NCI-H1436 (cell line): ENCODE data around the gene P3H1.

Source experiments
- DNase-seq: peaks from one replicate; lab custom pipeline; 2025; lab: John Stamatoyannopoulos, UW

P3H1 gene

DNA sequence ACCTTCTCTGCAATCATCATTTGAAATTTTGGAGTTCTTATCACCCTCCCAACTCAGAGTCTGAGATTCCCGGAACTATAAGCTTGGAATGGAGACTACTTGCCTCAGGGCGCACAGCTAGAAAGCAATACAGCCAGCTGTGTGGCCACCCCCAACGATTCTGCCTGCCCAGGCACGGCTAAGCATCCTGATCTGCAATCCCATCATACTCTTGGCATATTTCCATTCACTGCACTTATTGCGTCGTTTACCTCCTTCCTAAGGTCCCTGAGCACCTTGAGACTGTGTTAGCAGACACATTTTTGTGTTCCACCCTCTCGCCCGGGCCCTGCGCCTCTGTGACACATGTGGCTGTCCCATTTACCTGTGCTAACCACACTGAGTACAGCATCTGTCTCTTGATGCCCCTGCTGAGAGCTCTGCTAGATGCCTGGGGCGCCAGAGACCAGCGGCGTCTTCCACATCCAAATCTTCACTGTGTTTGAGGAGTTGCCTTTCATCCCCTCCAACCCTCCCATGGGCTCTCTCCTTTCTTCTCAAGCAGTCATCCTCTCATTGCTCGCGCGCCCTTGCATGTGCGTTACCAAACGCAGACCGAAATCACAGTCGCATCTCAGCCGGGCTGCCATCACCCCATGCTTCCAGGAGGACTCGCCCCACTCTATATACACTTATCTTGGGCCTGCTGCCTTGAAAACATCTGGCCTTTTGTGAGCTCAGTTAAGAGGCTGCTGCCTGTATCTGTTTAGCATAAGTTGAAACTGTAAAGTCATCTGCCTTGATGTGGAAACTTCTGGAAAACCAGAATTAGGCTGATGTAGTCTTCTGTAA, 23.3 kb downstream of the P3H1 start:
- DNase-seq = no peak

GRCh38 chr1:42742617-42743316, 24.1 kb downstream of the P3H1 start:
- no peak for DNase-seq

DNA sequence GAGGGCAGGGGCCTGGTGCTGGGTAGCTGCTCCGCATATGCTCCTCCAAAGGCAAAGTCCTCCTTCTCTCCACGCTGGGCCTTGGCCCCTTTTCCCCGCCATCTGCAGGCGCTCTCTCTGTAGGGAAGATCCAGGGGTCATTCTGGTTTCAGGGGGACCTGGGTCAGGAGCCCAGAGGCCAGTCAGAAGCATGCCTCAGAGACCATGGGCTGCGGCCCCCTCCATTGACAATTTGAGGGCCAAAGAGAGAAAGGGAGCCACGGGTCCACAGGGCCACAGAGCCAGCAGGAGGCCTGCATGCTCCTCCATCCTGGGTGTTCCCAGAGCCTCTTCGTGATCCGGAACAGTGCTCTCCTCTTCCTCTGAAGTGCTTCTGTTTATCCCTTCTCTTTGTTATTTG, 24.7 kb downstream of the P3H1 start:
- DNase-seq = no peak

GRCh38 chr1:42741706-42742105, 25.1 kb downstream of the P3H1 start:
- DNase-seq = no peak

GRCh38 chr1:42740851-42741580, 25.8 kb downstream of the P3H1 start:
- DNase-seq = no peak

GRCh38 chr1:42739753-42740700, 26.8 kb downstream of the P3H1 start, which contains the start of gene CLDN19:
CLDN19 (minus strand) TSS chr1:42740236; CDS start chr1:42740063, 173 bp downstream.
- DNase-seq = no peak

DNA sequence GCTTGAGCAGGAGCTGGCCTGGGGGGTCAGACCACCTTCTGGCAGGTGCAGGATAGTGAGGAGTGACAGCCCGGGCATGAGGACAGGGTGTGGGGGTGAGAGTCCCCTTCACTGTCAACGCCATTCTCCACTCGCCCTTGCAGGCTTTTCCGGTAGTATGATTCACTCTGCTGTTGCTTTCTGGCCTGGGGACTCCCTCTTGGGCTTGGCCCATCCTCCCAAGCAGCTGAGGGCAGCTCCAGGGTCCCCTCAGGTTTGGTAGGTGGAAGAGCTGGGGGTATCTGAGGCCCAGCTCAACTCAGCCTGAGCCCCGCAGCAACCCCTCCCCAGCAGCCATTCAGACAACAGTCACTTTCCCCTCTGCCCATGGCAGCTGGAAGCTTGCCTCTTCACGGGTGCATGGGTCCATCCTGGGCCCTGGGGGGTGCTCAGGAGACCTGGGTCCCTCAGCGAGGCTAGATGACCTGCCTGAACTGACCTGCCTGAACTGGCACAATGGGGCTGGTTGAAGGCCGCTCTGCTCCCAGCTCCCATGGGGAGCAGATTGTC, 28.1 kb downstream of the P3H1 start:
- no peak for DNase-seq

DNA sequence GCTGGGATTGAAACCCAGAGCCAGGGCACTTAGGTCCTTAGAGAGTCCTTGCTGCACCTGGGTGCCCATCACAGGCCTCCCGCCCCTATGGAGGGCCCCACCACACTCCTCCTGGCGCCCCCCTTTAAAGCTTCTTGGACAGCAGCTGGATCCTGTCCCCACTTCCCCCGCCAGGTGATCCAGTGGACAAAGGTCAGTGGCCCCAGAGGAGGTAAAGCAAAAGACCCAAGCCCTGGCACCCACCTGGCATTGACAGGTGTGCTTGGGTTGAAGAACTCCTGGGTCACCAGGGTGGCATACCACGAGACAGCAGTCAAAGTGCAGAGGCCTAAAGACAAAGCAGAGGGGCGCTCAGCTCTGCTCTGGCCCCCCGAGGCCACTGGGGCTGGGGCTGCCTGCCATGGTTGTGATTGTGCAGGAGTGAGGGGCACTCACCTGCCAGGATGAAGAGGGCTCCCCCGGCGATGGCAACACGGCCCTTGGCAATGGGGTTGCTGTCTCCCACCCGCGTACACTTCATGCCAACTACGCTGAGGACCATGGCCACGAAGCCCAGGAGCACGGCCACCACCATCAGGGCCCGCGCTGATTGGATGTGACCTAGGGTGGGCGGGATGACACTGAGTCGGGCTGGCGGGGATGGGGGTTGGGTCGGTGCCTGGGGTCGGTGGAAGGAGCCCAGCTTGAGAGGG, 28.7 kb downstream of the P3H1 start:
- no peak for DNase-seq

DNA sequence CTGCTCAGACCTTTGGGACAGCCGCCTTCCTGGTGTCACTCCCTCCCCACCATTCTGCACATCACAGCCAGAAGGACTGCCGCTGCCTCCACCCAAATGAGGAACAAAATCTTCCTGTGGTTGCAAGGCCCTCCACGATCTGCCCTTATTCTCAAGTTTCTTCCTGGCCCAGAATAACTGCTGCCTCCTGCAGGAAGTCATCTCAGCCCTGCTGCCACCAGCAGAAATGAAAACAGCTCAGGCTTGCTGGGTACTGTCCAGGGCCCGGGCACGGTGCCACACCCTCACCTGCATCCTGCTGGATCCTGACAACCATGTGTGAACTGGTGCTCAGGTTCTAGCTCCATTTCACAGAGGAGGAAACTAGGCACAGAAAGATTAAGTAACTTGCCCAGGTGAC, 29.6 kb downstream of the P3H1 start:
- no peak for DNase-seq

- DNase-seq = no peak
These were observed 30.1 kb downstream of the P3H1 start for GRCh38 chr1:42736571-42737200.

DNA sequence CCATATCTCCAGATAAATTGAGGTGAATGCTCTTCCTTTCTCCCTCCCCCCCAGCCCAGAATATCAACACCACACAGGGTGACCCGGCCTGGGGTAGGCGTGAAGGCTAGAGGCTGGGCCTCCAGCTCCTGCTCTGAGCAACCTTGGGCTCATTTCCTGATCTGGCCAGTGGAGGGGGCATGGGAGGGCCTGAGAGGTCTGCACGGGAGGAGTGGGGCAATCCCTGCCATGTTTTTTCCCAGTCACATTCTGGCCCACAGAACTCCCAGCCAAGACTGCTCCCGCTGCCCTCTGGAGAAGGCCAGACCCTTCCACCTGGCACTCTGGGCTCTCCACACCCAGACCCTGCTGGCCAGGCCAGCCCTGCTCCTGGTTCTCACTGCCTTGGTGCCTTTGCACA, 30.7 kb downstream of the P3H1 start:
- DNase-seq = no peak

GRCh38 chr1:42735477-42736105, 31.2 kb downstream of the P3H1 start:
- peak; percentile 9 for DNase-seq

DNA sequence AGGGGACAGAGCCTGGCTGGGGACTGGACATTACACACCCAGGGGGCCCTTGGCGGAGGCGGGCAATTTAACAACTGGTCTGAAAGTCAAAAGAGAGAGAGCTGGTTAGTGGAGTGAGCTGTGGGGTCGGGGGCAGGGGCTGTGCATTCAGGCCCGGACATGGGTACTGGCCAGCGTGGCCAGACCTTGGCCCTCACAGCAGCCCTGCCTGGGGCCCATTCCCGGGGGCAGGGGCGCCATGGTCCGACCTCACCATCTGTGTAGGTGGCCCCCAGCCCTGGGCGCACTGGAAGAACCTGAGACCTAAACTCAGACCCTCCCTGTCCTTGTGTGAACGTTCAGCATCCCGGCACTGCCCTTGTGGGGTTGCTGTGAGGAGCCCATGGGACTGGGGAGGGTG, 31.8 kb downstream of the P3H1 start:
- no peak for DNase-seq

DNA sequence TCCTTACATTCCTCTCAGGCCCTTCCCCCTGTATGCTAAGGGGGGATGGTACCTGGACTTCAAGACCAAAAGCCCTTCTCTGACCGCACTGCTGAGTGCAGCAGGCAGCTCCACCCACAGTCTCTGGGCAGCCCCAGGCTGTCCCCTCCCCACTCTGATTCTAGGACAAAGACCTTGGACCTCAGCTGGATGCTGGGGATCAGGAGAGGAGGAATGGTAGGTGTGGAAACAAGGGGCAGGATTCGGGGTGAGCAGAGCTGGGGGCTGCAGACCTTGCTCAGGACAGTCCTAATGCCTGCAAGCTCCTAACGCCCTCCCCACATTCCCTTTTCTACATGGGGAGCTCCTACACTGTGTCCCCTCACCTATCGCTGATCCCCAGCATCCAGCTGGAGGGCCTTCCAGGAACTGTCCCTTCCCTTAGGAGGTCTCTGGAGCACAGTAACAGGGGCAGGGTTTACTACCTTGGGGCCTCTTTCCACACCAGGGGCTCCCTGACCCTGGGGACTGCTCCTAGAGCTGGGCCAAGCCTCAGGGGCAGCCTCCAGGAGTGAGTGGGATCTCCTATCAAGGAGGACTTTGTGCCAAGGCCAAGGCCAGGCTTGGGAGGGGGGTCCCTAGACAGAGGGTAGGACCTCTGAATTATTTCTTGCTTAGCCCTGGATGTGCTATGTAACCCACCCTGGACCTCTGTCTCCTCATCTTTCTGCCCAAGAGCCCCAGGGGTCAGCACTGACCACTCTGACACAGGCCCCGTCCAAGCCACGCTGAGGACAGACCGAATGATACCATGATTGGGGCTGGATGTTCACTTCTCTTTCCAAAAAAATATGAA, 32.4 kb downstream of the P3H1 start:
- no peak for DNase-seq

DNA sequence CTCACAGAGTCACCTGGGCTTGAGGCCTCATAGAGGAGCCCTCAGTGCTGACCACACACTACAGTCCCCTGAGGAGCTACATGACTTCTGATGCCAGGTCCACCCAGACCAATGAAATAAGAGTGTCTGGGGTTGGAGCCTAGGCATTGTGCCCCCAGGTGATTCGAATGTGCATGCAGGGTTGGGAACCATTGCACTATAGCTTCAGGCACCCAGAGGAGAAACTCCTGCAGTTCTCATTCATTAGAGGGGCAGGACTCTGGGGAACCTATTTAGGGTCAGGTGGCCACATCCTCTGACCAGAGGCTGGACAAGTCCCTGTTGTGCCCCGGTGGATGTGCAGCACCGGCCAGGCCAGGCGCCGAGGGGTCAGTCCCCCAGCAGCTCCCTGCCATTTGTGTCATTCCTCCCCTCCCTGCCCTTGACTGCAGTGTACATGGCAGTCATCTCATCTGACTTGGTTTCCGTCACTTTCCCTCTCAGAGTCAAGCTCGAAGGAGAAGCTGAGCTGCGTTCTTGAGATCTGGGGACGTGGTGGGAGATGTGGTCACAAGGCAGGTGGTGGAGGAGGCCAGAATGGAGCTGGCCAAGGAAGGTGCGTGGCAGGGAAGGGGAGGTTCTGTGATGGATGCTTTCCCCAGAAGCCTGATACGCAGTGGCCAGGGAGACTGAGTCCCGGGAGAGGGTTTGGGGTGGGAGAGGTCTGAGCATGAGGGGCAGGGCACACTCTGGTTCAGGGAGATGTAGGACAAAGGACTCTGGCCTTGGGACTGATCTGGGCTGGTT, 33.2 kb downstream of the P3H1 start:
- no peak for DNase-seq

DNA sequence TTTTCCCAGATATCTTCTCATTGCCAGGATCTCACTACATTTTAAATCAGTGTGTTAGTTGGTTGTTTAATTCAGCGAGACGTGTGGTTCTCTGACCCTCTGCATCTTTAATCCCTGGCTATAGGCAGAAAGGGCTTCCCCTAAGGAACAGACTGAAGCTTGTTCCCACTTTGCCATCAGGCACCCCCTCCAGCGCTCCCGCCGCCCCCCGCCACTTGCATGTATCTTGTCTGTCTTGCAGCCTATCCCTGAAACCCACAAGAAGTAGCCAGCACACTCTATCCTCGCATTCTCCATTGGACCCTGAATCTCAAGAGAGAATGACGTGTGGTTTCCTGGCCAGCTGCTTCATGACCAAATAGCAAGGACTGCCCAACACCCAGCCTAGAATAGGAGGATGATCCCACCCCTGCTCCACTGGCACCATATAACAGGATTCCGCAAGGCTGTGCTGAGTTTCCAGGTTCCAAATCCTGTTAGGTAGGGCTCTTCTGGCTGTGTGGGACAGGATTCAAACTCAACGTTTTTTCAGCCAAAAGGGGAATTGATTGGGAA, 34.6 kb downstream of the P3H1 start:
- no peak for DNase-seq

- no peak for DNase-seq
These were observed 35.2 kb downstream of the P3H1 start for GRCh38 chr1:42731585-42731984.

- no peak for DNase-seq
These were observed 35.8 kb downstream of the P3H1 start for GRCh38 chr1:42730988-42731387.
